NCI-H187 treated with DMSO at 0.1 percent for 48 hours (cell line): Measurements from ENCODE around the gene LYSMD2.

Experiments
- DNase-seq: peaks from one replicate; lab custom pipeline; 2025; lab: John Stamatoyannopoulos, UW

Gene LYSMD2

DNA sequence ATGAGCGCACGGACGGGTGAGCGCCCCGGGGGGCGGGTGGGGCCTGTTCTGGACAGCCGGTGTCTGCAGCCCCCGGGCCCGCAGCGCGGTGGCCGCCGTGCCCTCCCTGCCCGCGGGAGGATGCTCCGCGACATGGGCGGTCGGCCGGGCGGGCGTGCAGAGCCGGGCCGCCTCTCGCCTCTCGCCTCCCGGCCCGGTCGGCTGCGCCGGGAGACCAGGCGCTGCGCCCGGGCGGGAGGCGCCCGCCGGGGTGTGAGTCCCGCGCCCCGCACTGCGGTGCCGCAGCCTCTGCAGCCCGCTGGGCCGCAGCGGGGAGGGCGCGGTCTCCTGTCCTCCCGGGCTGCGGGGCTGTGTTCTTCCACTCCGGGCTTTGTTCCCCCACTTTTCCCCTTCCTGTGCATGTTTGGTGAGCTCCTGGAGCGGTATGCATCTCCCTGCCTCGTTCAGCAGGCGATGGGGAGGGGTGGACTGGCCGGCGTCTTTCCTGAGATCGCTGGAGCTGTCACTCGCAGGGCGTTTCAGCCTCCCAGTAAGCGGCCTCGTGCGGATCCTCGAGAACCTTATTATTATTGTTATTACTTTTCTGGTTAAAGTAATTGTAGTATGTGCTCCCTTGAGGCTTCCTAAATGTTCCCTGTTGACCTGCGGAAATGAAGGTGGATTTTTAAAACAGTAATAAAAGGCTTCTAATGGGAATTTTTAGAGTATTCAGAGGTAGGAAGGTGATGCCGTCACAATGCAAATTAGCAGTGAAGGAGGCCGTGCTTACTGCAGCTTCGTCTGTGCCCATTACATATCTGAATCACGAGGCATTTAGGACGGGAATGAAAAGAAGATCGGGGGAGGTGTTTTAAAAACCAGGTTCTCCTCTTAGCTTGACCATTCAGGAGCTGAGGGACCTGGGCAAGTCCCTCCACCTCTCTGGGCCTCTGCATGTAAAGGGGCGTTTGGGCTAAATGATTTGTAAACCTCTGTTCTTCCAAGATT lies 14.5 kb upstream of the LYSMD2 start:
- no peak for DNase-seq

DNA sequence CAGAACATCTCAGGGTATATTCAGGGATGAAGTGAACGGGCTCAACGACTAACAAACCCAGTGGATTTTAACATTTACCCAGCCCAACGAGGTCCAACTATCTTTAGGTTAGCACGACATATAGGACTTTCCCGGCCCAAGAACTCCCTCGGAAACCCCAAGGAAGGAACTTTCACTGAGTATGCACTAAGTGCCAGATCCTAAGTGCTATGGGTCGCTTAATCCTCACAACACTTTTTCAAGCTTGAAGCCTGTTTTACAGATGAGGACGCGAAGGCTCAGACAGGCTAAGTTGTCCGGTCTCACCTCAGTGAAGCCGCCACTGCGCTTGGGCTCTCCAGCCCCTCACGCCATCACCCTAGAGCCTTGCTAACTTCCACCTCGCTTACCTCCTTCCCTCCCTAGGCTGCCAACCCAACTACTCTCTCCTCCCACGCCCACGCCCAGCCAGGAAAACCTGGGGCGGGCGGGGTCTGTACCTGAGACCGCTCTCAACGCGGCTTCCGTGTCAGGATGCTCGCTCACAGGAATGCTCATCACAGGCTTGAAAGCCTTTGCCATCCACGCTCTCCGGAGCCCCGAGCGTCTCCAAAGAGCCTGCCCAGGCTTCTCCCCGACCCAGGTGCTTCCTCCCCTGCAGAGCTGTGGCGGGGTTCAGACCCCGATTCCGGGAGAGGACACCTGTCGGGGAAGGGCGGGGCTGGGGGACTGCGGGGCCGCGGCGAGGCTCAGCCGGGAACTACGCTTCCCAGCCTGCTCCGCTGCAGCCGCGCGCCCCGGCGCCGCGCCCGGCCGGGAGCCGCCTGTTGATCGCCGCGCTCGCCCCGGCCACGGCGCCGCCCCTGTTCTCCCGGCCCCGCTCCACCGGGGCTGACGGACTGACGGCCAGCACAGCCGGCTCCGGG lies 13.6 kb upstream of the LYSMD2 start, which contains the start of gene TMOD2:
TMOD2 (plus strand) TSS at position 806 of the 905 bp plus-strand sequence. CDS start 14,845 bp downstream, outside the sequence.
- no peak for DNase-seq

DNA sequence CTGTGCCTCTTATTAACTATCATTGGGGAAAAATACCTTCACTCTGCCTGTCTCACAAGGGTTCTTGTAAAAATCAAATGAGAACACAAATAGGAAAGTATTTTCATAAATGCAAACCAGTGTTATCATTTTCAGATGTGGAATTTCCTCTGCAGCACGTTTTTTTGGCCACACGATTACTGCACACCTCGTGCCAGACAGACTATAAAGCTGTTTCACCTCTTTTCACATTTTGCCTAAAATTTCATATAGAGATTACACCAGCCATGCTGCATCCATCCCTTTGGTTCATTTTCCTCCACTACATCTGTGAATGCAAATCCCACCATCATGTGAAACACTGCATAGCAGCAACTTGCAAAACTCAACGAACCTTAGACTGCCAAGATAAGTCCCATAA lies 12.7 kb upstream of the LYSMD2 start:
- no peak for DNase-seq

DNA sequence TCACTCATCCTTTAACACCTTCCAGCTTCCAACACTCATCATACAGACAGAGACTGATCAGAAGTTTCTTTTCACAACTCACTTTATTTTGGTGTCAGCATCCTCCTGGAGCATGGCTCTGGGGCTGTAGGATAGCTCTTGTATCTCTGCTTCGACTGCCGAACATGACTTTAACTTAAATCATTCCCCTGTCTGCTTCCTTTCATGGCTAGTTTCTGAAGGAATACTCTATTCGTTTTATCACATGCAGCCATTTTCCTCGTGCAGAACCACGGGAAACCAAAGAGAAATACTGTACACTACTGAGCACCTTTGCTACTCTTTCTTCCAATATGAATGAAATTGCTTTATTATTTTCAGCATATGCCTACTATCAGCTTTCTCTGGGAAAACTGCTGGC lies 11.9 kb upstream of the LYSMD2 start:
- DNase-seq: no peak

DNA sequence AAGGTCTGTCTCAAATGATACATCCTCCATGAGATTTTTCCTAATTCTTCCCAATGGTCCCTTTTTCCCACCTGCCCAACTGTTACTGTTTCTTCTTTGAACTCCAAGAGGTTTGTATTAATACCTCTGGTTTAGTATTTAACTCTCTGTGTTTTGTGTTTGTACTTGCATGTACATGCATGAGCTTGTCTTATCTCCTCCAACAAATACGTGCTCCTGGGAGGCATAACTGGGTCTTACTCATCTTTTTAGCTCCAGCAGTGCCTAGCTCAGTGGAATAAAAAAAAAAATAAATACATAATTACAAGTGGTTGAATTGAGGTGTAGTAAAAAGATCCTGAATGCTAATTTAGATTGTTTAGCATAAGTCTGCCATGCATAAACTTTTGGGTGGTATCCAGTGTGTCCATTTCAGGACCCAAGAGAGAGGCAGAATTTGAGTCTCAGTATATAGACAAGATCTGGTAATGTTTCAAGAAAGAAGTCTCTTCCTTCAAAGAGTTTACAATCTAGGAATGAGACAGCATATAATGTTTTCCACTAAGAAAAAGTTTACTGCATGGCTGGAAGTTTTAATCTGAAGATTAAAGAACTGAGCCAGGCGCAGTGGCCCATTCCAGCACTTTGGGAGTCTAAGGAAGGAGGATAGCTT lies 1.7 kb upstream of the LYSMD2 start:
- no peak for DNase-seq

DNA sequence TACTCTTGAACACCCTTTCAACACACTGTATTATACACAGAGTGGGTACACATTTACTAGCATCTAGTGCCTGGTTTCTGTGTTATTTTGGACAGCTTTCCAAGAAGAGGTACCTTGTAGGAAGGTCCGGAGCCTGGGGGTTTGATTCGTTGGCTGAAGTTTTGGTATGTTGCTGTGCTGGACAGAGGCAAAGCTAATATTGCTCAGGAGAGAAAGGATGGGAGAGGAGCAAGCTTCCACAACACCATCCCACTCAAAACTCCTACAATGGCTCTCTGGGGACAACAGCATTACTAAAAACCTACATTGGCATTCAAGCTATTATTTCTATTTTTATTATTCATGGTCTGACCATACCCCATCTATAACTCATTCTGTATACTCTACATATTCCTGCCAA lies 1.1 kb upstream of the LYSMD2 start:
- DNase-seq: no peak

DNA sequence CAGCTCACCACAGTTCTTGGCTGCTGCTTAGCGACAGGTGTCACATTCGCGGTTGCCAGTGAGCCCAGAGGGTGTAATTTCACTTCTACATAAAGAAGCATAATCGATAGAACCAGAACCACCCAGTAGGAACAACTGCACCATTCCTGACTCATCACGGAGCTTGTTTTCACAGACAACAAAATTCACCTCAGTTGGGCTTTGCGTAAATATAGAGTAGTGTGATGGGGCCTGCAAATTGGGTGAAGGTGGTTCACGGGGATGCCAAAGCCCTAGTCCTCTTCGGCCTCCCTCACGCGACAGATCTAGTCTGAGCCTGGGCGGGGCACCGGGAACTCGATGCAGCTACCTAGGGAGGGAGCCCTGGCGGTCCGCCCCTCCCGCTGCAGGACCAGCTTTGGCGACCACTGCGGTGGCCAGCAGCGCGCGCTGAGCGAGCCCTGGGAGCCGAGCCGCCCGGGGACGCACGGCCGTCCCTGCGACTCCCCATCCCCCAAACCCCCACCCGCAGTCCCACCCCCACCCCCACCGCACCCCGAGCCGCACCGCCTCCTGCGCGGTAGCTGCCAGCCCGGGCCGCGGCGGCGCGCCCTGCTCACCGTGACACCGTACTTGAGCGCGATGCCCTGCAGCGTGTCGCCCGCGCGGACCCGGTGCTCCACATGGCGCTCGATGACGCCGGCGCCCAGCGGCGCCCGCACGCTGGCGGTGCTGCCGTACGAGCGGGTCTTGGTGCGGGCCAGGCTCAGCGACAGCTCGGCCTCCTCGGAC lies 519 bp downstream of the LYSMD2 start:
- no peak for DNase-seq

DNA sequence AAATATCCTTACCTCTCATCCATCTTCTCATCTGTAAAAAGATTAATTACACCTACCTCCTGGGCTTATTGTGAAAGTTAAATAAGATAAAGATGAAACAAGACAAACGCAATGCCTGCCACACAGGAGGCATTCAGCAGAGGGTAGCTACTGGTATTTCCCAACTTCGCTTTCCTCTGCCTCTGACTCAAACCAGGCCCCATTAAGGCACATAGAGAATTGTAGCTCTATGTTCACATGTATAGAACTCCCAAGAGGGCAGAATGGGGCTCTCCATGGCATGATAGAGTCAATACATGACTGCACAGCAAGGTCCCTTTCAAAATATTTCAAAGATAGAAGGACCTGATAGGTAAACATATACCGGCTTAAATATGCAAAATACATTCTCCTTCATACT lies 1.4 kb downstream of the LYSMD2 start:
- DNase-seq: no peak

DNA sequence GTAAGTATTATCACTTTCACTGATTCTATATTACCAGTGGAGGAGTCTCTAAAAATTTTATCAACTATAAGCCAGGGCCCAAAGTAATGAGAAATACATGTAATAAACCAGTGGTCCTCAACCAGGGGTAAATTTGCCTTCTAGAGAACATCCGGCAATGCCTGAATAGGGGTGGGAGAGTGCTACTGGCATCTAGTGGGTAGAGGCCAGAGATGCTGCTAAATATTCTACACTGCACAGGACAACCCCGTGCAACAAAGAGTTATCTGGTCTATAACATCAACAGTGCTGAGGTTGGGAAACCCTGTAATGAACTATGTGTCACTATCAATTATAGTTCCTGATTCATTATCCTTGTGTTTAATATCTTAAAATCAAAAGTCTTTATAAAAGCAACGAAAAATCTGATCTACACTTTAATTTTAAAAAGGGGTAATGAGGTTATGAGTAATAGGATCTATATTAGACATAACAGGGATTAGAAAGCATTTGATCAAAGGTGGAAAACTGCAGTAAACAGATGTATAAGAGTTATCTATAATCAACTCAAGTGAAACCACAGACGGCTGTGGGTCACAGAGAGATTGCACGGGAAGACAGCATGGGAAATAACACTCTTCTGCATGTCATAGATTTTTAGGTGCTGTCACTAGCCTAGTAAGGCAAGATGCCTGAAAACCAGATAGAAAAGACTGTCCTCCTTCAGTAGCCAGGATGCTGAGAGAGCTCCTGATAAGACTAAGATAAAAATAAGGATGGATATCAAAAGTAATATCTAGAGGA lies 2.0 kb downstream of the LYSMD2 start:
- DNase-seq: no peak

DNA sequence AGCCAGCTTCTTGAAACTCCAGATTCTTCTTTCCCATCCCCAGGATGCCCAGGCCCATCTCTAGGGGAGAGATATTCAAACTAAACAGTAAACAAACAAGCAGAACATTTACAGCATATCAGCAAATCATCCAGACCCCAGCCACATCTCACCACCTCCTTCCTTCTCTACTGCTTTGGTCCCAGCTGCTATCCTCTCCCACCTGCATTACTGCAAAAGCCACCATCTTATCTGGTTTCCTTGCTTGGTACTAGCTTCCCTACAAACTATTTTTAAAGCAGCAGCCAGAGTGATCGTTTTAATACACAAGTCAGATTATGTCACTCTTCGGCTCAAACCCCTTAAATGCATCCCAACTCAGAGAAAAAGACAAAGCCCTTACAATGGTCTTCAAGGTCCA lies 4.8 kb downstream of the LYSMD2 start:
- no peak for DNase-seq

DNA sequence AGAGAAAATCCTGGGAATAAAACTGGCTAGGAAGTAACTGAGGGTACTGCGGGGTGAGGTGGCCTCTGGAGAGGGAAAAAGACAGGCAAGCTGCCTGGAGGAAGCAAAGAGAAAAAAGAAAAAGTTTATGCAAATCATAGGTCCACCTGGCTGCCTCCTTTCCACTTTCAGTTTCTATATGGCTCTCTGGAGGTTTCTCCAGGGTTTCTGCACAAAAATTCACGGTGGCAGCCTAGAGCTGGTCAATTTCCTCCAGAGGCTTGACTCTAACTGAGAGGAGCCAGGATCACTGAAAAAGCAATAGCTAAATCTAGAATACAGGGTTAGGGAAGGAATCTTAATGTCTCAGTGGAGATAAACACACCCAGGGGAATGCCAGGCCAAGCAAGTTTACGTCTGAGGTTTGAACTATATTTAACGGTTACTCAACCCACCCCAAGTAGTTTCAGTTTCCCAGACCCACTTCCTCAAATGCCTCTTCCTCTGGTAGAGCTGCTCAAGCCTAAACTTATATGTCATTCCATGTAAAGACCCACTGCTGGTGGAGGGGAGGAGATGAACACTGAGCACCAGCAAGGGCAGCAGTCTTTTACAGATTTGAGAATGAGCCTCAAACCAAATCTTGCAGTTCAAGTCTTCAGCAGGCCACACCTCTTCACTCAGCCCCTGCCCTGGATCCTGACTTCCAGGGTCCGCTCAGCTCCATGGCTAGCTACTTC lies 5.7 kb downstream of the LYSMD2 start:
- DNase-seq: no peak

DNA sequence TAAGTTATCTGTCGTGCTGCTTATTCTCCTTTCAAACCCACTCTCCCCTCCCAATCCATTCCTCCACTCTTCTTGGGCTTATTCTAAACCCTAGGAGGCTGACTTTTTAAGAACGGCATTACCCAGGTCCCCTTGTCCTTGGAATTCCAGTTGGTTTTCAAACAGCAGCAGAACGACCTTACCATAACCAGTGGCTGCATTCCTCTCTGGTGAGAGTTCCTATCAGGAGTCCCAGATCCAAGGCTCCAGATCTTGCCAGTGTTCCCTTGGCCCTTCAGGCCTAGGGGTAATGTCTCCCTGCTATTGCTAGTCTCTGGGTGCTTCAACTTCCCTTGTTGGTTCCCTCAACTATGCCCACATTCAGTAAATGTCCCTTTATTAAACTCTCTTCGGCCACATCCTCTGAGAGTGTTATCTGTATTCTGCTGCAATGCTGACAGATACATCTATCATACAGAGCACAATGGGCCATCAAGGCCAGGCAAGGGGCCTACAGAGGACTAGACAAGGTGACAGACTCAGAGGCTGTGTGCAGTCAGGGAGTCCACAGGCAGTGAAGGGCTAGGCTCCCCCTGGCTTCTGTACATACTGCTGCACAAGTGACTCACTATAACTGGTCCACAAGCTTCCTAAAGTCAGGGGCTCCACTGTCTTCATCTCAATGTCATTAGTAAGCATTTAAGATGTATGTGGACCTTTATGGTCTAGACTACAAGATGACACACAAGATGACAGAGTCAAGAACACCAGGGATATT lies 10.1 kb downstream of the LYSMD2 start:
- no peak for DNase-seq

DNA sequence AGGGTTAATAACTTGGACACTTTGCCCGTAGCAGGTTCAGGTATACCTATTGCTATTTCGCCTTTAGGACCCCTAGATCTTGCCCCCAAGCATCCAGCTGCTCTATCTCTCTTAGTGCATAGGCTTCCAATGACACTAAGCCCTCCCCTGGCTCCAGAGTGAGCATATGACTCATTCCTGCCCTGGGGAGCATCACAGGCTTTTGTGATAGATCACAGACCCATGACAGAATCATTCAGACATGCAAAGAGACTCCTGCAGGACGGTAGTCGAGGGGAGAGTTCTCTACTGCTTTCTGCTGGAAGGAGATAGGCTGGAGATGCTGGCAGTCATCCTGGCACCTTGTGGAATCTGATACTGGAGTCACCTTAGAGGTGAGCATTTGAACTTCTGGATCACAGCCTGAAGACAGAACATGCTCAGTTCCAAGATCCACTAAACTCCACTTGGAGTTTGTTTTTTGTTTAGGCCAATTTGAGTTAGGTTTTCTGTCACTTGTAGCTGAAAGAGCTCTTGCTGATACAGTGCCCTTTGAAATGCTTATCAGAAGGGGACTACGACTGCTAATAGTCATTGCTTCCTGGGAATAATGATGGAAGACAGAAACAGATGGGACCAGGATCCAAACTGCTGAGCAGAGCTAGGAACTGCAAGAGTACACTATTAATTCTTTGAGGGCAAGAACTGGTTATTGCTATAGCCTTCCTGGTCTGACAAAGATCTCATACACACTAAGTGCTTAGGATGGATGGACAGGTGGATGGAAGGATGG lies 11.0 kb downstream of the LYSMD2 start:
- DNase-seq: peak; percentile 67

DNA sequence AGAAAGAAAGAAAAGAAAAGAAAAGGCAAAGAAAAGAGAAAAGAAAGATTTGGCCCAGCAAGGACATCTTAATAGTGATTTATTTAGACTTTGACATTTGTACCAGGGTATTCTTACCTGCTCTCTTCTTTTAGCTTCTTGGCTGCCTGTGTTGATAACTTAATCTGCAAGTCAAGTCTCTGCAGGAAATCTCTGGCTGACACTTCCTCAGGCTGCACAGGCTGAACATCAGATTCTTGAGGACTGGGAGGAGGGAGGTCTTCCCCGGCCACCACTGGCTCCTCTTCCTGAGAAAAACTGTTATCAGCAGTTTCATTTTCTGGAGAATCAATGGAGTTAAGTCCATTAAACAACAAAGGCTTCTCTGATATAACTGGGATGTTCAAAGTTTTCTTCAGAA lies 12.8 kb downstream of the LYSMD2 start:
- DNase-seq: no peak

DNA sequence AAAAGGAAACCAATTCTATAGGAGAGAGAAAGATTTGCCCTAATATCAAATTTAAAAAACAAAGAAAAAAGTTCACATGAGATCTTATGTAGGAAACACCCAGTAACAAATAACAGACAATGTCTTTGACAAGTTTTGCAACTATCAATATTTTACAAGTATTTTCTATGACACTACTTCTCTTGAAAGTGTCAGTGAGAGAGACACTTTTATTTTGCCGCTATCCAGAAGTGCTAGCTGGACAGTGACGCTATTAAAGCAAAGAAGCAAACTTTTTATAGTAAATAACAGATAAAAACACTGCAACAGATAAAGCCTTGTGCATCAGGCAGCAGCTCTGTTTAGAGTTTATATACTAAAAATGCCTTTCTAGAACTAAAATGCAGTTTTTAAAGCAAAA lies 13.3 kb downstream of the LYSMD2 start:
- no peak for DNase-seq

DNA sequence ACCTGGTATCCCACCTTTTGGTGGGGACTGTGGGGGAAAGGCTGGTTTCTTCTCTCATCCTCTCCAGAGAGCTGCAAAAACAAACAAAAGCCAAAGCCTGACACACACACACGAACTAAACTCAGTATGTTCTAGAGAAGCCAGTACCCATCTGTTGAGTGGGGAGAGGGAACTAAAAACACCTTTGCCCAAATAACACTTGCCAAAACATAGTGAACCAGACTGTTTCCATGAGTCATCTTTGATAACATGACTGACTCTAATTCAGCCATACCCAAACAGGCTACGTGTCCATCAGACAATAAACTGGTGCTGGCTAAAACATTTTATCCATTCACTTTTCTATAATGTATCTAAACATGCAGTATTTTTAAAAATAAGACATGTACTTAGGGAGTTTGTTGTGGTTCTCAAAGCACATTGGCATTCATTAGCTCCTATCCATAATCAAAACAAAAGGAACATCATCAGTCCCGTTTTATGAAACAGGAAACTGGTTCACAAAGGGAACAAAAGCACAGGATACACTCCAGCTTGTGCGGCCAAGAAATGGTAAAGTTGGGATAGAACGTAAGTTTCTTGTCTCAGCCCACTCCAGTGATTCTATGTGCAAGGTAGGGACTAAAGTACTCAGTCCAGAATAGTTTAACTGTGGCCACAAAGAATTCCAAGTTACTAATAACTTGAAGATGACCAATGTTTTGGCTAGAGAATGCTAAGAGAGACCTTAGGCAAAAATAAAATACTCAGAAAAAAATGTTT lies 16.1 kb downstream of the LYSMD2 start:
- DNase-seq: no peak

DNA sequence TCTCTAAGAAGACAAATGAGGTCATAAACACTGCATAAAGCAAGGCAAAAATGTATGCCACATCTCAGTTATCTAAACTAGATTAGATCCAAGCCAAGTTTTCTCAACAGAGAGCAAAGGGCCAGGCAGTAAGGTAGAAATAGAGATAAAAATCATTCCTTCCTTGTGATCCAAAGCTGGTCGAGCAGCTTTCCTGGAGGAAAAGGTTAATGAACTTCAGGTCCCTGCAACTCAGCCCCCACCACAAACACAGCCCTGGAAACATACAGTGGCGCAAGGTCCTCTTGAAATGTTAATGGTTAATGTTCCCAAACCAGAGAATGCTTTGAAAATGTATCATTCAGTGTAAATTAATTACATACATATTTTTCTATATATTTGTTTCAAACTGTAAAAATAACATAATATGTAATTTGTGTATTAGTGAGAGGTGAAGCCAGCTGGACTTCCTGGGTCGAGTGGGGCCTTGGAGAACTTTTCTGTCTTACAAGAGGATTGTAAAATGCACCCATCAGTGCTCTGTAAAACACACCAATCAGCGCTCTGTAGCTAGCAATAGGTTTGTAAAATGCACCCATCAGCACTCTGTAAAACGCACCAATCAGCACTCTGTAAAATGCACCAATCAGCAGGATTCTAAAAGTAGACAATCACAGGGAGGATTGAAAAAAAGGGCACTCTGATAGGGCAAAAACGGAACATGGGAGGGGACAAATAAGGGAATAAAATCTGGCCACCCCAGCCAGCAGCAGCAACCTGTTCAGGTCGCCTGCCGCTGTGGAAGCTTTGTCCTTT lies 17.1 kb downstream of the LYSMD2 start:
- no peak for DNase-seq
